Body of pancreas (tissue), 4 donors: ENCODE measurements around the gene CD164L2. TPM values are rescaled to one million over a fixed set of nuclear protein-coding genes. Genes with fewer than 3 reads are reported as not detected.

Experiments used
- ATAC-seq: fragments of 150-250 bp; one replicate; pipeline ENCODE4 v1.9.1; 2016
- DNase-seq, 4 donors: peaks; one replicate each; pipeline ENCODE4 v3.0.0-alpha.2; 2019
- H3K27ac ChIP-seq, 4 donors: fragments of 200-600 bp; sonication (generic); 1 replicate in 3 of 4; 2 replicates in 1 of 4; pipeline versions ENCODE4 v1.5.1 to v1.6.1; 2016 to 2019; ENCODE audit warnings: mild to moderate bottlenecking in 1 of 4, mixed read lengths in 1 of 4, moderate library complexity in 1 of 4
- H3K27me3 ChIP-seq, 2 donors: fragments of 200-600 bp; sonication (generic); one replicate each; pipeline ENCODE4 v1.6.0; 2016; ENCODE audit warnings: mild to moderate bottlenecking in 1 of 2
- H3K36me3 ChIP-seq, 2 donors: fragments of 200-600 bp; sonication (generic); replicated peaks in 1 of 2; 2 replicates each; pipeline ENCODE4 v1.5.1; 2016; ENCODE audit warnings: low read depth in 2 of 2; ENCODE audit not compliant: insufficient read depth in 1 of 2
- H3K4me1 ChIP-seq: fragments of 200-600 bp; sonication (generic); one replicate; pipeline ENCODE4 v1.6.0; 2016
- H3K4me3 ChIP-seq, 2 donors: fragments of 200-600 bp; sonication (generic); 1 replicate in 1 of 2; 2 replicates in 1 of 2; pipeline ENCODE4 v1.5.1; 2016 to 2019
- H3K9me3 ChIP-seq, 3 donors: fragments of 200-600 bp; sonication (generic); 1 replicate in 2 of 3; 2 replicates in 1 of 3; pipeline ENCODE4 v1.5.1; 2016
- POLR2A ChIP-seq, 3 donors: fragments of 450-650 bp; IDR thresholded peaks; one replicate each; pipeline ENCODE4 v1.6.1; 2016; ENCODE audit warnings: antibody characterized with exemption in 3 of 3, mild to moderate bottlenecking in 2 of 3
- WGBS, 2 donors: methylation state at CpG; one replicate each; pipeline ENCODE4 v1.1.5; 2017; 5-methylcytosine and 5-hydroxymethylcytosine counted together
- intact Hi-C: fragments of 100-400 bp; cut with DNase I; formaldehyde crosslinking; loops from one replicate; pipeline ENCODE4 v1.15.1; 2023
- total RNA-seq, 2 donors: library from RNA; depleted of rRNA; stranded (reverse); fragments of >200 nt; gene quantifications; one replicate each; pipeline ENCODE4 v1.1.0, GENCODE V29; 2016
- TF ChIP-seq, protein P1 (sequence below), 7 experiments: fragments of 450-650 bp in 4 of 7; fragments of 200-600 bp in 3 of 7; sonication (generic) in 3 of 7; IDR thresholded peaks; one replicate each; pipeline ENCODE4 v1.5.1; 2016 to 2019; ENCODE audit warnings: antibody characterized with exemption in 7 of 7

The CD164L2 gene
- total RNA-seq, 2 donors from 2014 or later, result 1.3 TPM; not detected in 1

DNA sequence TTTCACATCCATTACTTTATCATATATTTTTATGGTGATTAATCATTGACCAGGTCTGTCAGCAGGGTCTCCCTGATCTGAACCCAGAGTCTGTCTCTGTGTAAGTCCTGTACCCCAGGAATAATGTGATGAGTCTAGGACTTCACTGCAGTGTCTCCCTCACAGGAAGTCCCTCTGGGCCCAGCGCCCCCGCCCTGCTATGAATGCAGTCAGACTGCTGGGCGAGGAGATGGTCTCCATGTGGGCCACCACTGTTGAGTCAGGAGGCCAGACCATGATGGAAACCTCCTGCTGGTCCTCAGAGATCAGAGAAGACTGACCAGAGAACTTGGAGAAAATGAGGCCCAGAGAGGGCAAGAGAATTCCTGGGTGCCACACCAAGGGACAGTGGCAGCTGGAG, 51.7 kb downstream of the CD164L2 start:
- H3K4me1 ChIP-seq, result no peaks in the 10 kb centered on the region
- intact Hi-C loops, result no loop called here
- no peak overlapping the region for H3K4me3 ChIP-seq
- WGBS, 2 donors, result 80 to 91% methylated on average over 2 to 3 of the region's 3 CpGs
- DNase-seq (no peak), ATAC-seq (no peak)
- peaks cover 0 to 21% of the 10 kb centered on the region in 2 donors for H3K36me3 ChIP-seq
- H3K27me3 ChIP-seq, result no peaks in the 10 kb centered on the region
- H3K9me3 ChIP-seq, result no peaks in the 10 kb centered on the region
- no peak overlapping the region for H3K27ac ChIP-seq
- TF ChIP-seq POLR2A (IDR thresholded peaks at IDR 0.05), result no peak
- TF ChIP-seq, protein P1, sequence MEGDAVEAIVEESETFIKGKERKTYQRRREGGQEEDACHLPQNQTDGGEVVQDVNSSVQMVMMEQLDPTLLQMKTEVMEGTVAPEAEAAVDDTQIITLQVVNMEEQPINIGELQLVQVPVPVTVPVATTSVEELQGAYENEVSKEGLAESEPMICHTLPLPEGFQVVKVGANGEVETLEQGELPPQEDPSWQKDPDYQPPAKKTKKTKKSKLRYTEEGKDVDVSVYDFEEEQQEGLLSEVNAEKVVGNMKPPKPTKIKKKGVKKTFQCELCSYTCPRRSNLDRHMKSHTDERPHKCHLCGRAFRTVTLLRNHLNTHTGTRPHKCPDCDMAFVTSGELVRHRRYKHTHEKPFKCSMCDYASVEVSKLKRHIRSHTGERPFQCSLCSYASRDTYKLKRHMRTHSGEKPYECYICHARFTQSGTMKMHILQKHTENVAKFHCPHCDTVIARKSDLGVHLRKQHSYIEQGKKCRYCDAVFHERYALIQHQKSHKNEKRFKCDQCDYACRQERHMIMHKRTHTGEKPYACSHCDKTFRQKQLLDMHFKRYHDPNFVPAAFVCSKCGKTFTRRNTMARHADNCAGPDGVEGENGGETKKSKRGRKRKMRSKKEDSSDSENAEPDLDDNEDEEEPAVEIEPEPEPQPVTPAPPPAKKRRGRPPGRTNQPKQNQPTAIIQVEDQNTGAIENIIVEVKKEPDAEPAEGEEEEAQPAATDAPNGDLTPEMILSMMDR (IDR thresholded peaks at IDR 0.05), result no peak

DNA sequence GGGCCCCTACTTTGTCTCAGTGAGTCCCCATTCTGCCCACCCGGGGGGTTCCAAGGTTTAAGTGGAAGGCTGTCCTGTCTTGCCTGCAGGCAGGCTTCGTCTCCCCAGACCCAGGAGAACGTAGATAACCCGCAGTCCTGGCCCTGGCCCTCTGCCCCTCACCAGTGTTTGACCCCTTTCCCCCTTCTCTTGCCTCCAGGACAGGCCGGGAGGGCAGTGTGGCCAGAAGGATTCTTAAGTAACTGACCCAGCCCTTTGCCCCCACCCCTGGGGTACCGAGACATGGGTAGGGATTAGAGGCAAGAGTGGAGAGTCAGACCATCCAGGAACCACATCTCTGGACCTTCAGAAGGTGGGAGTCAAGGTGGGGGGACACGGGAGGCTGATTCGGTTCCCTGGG, 52.3 kb downstream of the CD164L2 start:
- H3K4me3 ChIP-seq, result no peak overlapping the region
- H3K27me3 ChIP-seq, result no peaks in the 10 kb centered on the region
- no peaks in the 10 kb centered on the region for H3K9me3 ChIP-seq
- no peak overlapping the region for H3K27ac ChIP-seq
- peaks cover 0 to 21% of the 10 kb centered on the region in 2 donors for H3K36me3 ChIP-seq
- 81 to 83% methylated on average over 6 to 8 of the region's 8 CpGs for WGBS, 2 donors
- intact Hi-C loops, result no loop called here
- ATAC-seq (no peak), DNase-seq (no peak)
- H3K4me1 ChIP-seq, result peaks cover 5% of the 10 kb centered on the region
- TF ChIP-seq, protein P1 (IDR thresholded peaks at IDR 0.05), result no peak
- no peak for TF ChIP-seq POLR2A (IDR thresholded peaks at IDR 0.05)

Other genes with a start within 250 kb of the CD164L2 start
- 1 to 10 TPM; 6.9 to 7.8 TPM for gene SLC9A1, start 228.2 kb downstream of the CD164L2 start, total RNA-seq
- gene WDTC1, start 148.7 kb downstream of the CD164L2 start, total RNA-seq, result 10 to 100 TPM; 22.7 to 28.3 TPM
- 10 to 100 TPM in 1 of 2 donors, 1 to 10 TPM in 1; 8.6 to 20.0 TPM for gene TMEM222, start 61.2 kb downstream of the CD164L2 start, total RNA-seq
- gene SYTL1, start 41.3 kb downstream of the CD164L2 start, total RNA-seq, result 100 to 1,000 TPM; 107 to 129 TPM
- gene MAP3K6, start 16.4 kb downstream of the CD164L2 start, total RNA-seq, result 10 to 100 TPM; 28.8 to 31.3 TPM
- gene FCN3, start 8.5 kb downstream of the CD164L2 start, total RNA-seq, result 1 to 10 TPM; 1.3 to 1.6 TPM
- gene GPR3, start 9.3 kb upstream of the CD164L2 start, total RNA-seq, result not detected
- 10 to 100 TPM; 28.0 to 36.1 TPM for gene WASF2, start 106.8 kb upstream of the CD164L2 start, total RNA-seq
- gene AHDC1, start 220.8 kb upstream of the CD164L2 start, total RNA-seq, result 10 to 100 TPM; 13.5 to 14.2 TPM